RWPE1 (cell line): ENCODE measurements around the gene IAPP.

ENCODE experiments used
- CTCF ChIA-PET: fragments of 350-600 bp; sonication (Branson Sonifier 250); formaldehyde crosslinking; extraction: SDS; loops from one replicate; lab custom pipeline; 2021; lab: Yijun Ruan, JAX
- POLR2A ChIA-PET: fragments of 400-600 bp; formaldehyde crosslinking; extraction: SDS; loops from one replicate; lab custom pipeline; 2020; ENCODE audit warnings: antibody characterized with exemption; ENCODE audit not compliant: low non-redundant PET; lab: Yijun Ruan, JAX
- DNase-seq: peaks from one replicate; pipeline ENCODE4 v3.0.0; 2012; ENCODE audit warnings: low spot score
- H3K27ac ChIP-seq: fragments of 450-650 bp; 2 replicates; pipeline ENCODE4 v1.5.1; 2017
- TF ChIP-seq, protein P1 (sequence below): fragments of 450-650 bp; conservative IDR thresholded peaks from 2 replicates; pipeline ENCODE4 v1.5.1; 2017; ENCODE audit warnings: low read depth, mild to moderate bottlenecking

Gene IAPP

DNA sequence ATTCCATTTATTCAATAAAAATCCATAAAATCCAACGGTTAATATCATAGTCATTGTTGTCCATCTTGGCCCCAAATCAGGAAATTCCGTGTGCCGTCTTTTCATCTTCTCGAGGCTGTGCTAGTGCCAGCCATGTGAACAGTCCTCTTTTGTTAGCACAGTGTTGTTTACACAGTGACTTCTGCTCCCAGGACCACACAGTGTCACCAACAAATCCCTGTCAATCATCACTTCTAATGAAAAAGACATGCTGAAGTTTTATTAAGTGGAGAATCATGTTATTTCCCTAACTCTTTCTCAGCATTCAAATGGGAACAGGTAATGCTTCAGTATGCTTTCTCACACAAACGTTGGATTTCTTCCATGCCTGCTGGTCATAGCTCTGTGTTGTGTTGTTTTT, 36.0 kb upstream of the IAPP start:
- TF ChIP-seq, protein P1, sequence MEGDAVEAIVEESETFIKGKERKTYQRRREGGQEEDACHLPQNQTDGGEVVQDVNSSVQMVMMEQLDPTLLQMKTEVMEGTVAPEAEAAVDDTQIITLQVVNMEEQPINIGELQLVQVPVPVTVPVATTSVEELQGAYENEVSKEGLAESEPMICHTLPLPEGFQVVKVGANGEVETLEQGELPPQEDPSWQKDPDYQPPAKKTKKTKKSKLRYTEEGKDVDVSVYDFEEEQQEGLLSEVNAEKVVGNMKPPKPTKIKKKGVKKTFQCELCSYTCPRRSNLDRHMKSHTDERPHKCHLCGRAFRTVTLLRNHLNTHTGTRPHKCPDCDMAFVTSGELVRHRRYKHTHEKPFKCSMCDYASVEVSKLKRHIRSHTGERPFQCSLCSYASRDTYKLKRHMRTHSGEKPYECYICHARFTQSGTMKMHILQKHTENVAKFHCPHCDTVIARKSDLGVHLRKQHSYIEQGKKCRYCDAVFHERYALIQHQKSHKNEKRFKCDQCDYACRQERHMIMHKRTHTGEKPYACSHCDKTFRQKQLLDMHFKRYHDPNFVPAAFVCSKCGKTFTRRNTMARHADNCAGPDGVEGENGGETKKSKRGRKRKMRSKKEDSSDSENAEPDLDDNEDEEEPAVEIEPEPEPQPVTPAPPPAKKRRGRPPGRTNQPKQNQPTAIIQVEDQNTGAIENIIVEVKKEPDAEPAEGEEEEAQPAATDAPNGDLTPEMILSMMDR: no peak
- POLR2A ChIA-PET: no interaction called here
- no peak overlapping the region for H3K27ac ChIP-seq
- CTCF ChIA-PET: no interaction called here
- DNase-seq: no peak

GRCh38 chr12:21337453-21337852, 35.2 kb upstream of the IAPP start:
- DNase-seq: no peak
- TF ChIP-seq, protein P1: no peak
- no peak overlapping the region for H3K27ac ChIP-seq
- ChIA-PET CTCF (no interaction called here), POLR2A (no interaction called here)

DNA sequence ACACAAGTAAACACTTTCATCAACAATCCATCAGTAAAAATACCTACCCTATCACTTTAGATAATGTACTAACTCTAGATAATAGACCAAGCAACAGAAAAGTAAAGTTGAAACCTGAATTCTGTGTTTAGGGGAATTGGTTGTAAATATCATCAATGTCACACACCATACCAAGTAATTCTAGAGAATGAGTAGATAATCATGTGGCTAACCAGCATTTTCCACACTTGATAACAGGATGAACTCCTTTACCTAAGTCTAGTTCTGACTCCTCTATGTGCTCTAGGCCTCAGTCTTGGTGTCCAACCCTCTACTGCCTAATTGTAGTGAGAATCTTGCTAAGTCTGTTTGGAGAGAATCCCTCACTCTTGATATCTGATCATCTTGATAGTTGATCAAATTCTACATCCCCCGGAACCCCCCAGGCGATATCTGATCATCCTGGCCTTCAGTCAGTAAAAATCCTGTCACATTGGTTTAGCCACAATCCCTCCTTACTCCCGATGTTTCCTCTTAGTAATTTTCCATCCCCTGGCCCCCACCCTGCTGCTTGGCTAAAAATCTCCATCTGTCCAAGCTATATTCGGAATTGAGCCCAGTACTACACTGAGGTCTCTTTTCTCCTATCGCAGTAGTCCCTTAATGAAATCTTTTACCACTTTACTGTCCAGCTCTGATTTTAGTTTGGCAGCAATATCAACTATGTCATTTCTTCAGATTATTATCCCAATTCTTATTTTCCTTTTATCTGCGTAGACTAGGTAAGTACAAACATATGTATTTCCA, 34.5 kb upstream of the IAPP start:
- ChIA-PET CTCF (no interaction called here), POLR2A (no interaction called here)
- no peak for DNase-seq
- TF ChIP-seq, protein P1: no peak
- H3K27ac ChIP-seq: no peak overlapping the region

DNA sequence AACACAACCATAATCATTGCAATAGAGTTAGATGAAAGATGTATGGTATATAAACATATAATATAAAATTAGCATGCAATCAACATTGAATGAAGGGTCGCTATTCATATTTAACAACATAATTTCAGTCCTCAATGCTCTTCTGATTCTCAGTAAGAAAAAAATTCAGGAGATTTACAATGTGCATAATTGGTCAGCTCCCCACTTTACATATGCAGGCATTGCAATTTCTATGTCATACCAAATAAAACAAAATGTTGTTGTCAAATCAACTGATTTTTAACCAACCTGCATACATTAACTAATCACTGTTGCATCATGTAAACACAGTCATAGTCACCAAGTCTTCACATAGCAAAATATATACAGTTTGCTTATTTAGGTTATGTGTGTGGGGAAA, 32.8 kb upstream of the IAPP start:
- no peak overlapping the region for H3K27ac ChIP-seq
- POLR2A ChIA-PET: no interaction called here
- TF ChIP-seq, protein P1: no peak
- CTCF ChIA-PET: interaction anchor here (0.6 kb wide), 1 partner anchor 817 kb away, joined by 3 read pairs; no protein-coding TSS in a partner anchor
- no peak for DNase-seq

DNA sequence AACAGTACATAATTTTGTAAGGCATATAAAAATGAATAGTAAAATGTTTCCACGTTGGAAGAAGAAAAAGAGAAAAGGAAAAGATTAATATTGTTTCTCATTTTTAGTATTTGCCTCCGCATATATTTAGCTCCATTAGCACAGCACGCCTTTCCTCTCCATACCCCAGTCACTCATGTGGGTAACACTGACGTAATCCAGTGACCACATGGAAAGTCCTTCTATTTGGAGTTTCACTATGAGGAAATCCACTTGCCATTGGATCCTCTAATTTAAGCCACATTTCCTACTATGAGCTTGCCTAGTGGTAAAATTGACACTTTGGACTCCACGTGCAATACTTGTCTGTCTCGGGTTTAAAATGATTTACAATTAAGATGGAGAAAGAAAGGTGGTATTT, 32.3 kb upstream of the IAPP start:
- no peak overlapping the region for H3K27ac ChIP-seq
- ChIA-PET CTCF (no interaction called here), POLR2A (no interaction called here)
- TF ChIP-seq, protein P1: no peak
- no peak for DNase-seq

DNA sequence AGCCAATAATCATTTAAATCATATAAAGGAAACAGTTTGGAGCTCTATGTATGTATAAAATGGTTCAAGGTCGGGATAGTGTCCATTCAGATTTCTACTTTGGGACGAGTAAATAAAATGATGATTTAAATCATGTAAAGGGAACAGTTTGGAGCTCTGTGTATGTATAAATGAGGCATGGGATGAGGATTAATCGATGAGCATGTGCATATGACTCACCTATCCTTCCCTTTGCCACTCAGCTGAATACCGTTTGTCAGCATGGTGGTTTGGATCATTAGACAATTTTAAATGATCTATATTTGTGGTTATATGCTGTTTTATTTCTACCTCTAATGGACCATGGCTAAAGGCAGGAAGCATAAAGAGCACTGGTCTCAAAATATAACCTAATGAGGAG, 30.9 kb upstream of the IAPP start:
- H3K27ac ChIP-seq: no peak overlapping the region
- ChIA-PET POLR2A (no interaction called here), CTCF (no interaction called here)
- TF ChIP-seq, protein P1: no peak
- DNase-seq: no peak
